Epidermal melanocyte (primary cell): ENCODE measurements around the gene MICU1.
"Not testable (repeated sequence)": the region's sequence is repeated elsewhere in the genome, so short reads cannot be mapped to it uniquely, and the experiment has no call there.

Experiments used
- DNase-seq: peaks from one replicate; pipeline ENCODE4 v3.0.0; 2011; ENCODE audit warnings: low spot score; ENCODE audit not compliant: insufficient read length

Gene MICU1

GRCh38 chr10:72389716-72390115 lies 236.2 kb downstream of the MICU1 start:
- no peak for DNase-seq

DNA sequence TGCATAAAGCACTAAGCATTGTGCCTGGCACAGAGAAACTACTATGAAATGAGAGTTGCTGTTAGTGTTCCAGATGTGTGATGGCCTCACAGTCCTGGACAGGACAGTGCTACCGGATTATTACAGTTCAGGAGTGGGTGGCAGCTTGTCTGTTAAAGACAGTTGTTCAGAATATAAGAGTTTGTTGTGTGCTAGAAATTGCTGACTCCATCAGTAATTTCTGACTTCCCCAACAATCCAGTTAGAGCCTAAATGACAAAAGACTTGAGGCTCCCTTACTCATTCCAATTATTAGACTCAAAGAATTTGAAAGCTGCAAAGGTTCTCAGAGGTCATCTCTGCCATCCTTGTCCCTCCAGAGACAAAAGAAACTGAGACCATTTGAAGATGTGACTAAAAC lies 236.9 kb downstream of the MICU1 start:
- no peak for DNase-seq

- no peak for DNase-seq
Measured at GRCh38 chr10:72388062-72388461, 237.8 kb downstream of the MICU1 start.

- DNase-seq: no peak
Measured at GRCh38 chr10:72386916-72387586, 238.8 kb downstream of the MICU1 start.

- DNase-seq: no peak
Measured at GRCh38 chr10:72385724-72386123, 240.2 kb downstream of the MICU1 start.

GRCh38 chr10:72384982-72385381 lies 240.9 kb downstream of the MICU1 start:
- DNase-seq: not testable (repeated sequence)

DNA sequence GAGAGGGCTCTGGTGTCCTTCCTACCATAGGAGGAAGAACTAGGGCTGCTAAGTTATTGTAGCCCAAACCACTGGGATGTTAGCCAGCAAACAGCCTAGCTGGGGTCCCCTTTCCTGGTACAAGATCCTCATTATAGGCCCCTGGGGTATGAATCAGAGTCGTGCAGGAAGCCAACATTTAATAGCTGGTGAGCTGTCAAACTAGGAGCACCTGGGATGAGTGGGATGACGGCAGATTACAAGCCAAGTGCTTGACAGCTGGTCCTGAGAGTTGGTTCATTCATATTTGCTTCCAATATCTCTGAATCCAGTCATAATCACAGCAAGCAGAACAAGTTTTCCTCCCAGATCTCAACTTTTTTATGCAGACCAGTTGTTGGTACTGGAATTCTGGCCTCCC lies 246.1 kb downstream of the MICU1 start:
- DNase-seq: no peak

GRCh38 chr10:72379062-72379461 lies 246.8 kb downstream of the MICU1 start:
- DNase-seq: no peak

DNA sequence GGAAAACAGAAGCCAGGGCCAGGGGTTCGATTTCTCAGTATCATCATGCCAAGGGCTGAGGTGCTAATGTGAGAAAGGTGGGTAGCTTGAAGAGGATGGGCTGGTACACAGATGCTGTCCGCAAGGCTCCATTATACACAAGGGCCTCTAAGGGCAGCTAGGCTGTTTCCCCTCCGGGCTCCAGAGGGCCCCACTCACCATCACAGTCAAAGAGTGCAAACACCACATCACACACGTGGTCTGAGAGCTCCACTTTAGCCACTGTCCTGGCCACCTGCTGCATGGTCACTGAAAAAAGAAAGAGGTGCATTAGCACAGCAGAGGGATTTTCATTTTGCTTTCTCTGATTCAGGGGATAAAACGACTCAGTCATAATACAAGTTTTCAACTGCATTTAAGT lies 250.3 kb downstream of the MICU1 start:
- DNase-seq: no peak

- no peak for DNase-seq
Measured at GRCh38 chr10:72375173-72375572, 250.7 kb downstream of the MICU1 start.

DNA sequence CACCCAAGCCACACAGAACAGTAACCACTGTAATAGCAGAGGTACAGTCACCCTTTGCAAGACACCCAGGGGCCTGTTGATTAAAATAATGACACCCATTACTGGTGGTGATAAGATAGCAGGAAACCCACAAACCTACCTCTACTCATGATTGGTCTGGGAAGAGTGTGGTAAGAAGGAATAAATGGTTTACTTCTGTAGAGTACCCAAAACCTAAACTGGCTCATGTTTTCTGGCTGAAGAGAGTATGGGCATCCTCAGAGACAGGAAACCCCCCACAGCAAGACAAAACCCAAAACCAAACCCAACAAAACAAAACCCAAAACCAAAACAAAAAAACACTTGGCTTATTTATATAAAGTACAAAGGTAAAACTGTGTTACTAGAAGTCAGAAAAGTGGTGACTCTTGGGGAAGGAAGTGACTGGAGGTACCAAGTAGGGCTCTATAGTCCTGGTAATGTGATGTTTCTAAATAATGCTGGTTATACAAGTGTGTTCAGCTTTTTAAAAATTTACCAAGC lies 255.6 kb downstream of the MICU1 start:
- DNase-seq: no peak

DNA sequence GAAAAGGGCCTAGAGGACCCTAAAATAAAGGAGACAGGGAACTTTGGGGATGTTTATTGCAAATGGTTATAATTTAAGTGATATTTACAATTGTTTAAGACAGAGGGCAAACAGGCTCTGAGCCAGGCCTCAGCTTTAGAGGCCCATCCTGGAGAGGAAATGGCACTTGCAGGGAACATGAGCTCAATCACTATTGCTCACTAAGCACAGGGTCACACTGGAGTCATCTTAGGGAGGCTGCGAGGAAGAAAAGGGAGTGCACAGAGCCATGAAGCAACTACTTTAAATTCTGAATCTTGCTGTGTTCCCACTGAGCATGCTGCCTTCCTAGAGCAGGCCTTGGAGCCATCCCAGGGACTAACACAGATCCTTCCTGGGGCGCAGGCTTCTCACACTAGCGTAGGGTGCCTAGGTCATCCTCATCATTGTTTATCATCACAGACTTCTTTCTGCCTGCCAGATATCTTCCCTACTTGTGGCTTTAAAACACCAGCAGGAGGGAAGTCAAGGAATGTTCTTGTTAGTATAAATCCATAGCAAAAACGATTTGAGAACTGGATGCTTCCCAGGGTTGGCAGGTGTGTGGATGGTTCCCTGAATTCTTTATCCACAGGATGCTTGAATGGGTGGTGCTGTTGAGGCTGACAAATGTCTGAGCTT lies 258.4 kb downstream of the MICU1 start:
- DNase-seq: no peak

DNA sequence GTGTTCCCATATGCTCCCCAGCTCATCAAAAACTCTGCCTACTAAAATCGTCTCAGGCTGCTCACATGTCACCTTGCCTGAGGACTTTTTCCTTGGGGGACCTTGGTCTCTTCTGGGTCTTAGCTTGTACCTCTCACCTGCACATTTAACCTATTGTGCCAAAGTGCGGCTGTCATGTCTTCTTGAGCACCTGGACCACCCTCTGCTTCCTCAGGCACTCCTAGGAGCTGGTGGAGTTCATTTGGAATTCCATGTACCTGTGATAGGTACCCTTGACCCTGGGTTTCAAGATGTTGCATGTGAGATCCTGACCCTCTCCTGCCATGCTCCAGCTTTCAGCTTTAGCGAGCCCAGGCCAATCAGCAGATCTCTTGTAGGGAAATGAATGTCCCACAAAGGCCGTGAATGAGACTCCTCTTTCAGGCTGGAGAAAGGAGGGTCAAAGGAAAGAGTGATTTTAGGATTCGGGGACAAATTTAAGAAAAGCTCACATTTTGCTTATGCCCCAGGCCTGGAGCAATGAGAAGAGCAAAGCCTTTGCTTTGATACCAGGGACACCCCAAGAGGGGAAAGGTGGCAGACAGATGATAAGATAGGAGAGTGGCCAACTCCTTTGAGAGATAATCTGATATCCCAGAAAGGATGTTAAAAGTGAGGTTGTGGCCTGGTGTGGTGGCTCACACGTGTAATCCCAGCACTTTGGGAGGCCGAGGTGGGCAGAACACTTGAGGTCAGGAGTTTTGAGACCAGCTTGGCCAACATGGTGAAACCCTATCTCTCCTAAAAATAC lies 260.6 kb downstream of the MICU1 start:
- DNase-seq: no peak

DNA sequence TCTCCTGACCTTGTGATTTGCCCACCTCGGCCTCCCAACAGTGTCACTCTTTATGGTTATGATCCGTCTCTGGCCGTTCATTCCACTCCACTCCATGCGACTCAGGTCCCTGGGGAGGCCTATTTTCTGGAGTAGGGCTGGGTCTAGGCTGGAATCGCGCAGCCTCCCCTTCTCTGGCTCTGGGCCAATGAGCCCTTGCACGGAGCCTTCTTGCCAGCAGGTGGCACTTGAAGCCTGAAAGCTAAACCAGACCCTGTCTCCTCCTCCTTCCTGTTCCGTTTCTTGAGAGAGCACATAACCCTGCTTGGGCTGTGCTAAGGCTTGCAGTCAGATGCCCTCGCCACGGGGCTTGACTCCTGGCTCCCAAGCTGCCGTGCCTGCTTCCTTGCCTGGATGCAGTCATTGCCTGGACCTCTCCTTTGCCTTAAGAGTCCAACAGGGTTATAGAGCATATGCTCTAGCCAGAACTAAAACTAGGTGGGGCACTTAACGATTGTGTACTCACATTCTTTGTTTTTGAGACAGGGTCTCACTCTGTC lies 261.6 kb downstream of the MICU1 start:
- DNase-seq: peak; percentile 71

- DNase-seq: no peak
Measured at GRCh38 chr10:72356987-72357386, 268.9 kb downstream of the MICU1 start.

GRCh38 chr10:72356115-72356514 lies 269.8 kb downstream of the MICU1 start:
- no peak for DNase-seq

GRCh38 chr10:72355214-72355555 lies 270.7 kb downstream of the MICU1 start:
- no peak for DNase-seq

DNA sequence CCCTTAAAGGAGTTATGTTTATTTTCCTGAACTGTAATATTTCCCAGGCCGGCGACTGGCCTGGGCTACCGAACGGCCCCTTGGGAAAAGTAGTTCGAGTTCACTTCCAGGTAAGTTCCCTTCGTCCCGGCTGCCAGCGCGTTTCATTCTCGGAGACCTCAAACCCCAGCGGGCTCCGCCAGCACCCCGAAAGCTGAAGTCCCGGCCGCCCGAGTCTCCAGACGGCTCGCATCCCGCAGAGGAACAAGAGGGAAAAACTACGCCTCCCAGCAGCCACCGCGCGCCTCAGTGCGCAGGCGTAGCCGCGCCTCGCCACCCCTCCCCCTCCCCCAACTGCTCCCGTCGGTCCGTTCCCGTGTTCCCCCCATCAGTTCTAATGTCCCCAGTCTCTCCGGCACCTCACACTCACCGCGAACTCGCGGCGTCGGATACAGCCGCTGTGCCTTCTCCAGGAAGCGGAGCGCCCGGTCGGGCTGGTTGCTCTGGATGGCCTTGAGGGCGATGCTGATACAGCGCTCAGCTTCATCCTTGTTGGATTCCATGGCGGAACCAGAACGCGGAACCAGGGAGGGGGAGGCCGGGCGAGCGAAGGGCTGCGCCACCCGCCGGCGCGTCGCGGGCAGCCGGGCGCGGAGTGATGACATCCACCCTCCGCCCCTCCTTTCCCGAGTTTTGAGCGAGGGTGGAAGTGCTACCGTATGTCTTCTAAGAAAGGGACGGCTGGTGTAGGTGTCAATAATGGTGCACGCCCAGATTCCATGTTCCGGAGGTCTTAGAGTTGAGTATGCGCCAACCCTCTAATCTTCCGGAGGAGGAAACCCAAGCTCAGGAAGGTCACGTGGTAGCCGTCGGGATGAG lies 271.3 kb downstream of the MICU1 start, which contains the start of gene DNAJB12:
TSS of gene DNAJB12 (minus strand) at position 564 of the 858 bp plus-strand sequence. CDS start at position 542, 22 bp downstream.
- DNase-seq: peak; percentile 90

- no peak for DNase-seq
Measured at GRCh38 chr10:72353965-72354355, 271.9 kb downstream of the MICU1 start.

DNA sequence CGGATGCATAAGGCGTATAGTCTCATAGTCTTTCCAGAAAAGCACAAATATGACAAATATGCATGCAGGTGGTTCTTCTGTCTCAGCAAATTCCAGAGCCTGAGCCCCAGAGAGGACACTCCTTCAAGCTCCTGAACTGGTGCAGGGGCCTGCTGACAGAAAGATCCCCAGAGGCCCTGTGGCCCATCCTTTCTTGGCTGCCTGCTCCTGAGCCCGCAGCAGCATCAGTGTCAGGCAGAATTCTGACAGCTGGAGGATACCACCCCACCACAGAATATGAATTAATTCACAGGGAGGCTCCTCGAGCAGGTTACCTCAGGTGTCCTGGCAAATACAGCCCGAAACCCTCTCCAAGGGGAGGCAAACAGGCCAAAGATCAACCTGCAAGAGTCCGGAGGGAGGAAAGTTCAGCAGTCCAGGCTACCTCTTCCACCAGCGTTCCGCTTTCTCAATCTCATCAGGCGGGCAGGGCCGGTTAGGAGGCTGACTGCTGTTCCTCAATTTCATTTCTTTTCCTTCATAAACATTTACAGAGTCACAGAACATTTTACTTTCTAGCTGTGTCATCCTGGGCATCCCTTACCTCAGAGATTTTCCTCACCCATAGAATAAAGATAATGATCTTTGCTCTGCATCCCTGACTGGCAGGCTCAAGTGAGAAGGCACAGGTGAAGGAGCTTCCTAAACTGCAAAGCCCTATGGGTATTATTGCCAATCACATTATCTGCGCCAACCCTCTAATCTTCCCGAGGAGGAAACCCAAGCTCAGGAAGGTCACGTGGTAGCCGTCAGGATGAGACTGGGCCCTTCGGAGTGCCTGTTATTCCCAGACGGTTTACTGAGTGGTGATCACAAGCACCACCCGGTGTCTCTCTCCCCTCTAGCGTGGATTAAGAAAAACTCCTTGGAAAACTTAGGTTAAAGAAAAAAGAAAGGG lies 272.6 kb downstream of the MICU1 start:
- no peak for DNase-seq
